HUES64 (cell line): ENCODE measurements around the gene METRNL.
"Not testable (repeated sequence)": the region's sequence is repeated elsewhere in the genome, so short reads cannot be mapped to it uniquely, and the experiment has no call there.

Experiments used
- H3K27ac ChIP-seq: 2 replicates; pipeline ENCODE4 v1.7.0; 2013; ENCODE audit warnings: low read depth, low read length, inconsistent platforms
- H3K27me3 ChIP-seq: 2 replicates; pipeline ENCODE4 v1.6.1; 2013; ENCODE audit warnings: mild to moderate bottlenecking, low read length; ENCODE audit not compliant: insufficient read depth
- H3K36me3 ChIP-seq: 2 replicates; pipeline ENCODE4 v1.6.1; 2013; ENCODE audit warnings: mild to moderate bottlenecking, low read length; ENCODE audit not compliant: insufficient read depth
- H3K4me1 ChIP-seq: 2 replicates; pipeline ENCODE4 v1.6.1; 2013; ENCODE audit warnings: mild to moderate bottlenecking, low read length, moderate library complexity; ENCODE audit not compliant: insufficient read depth
- H3K4me3 ChIP-seq: 2 replicates; pipeline ENCODE4 v1.5.1; 2013; ENCODE audit warnings: mild to moderate bottlenecking, low read length, moderate library complexity
- H3K9ac ChIP-seq: 2 replicates; pipeline ENCODE4 v1.6.1; 2013; ENCODE audit warnings: mild to moderate bottlenecking, low read depth, low read length
- H3K9me3 ChIP-seq: 2 replicates; pipeline ENCODE4 v1.6.1; 2013; ENCODE audit warnings: low read depth, low read length; ENCODE audit not compliant: insufficient read depth
- WGBS: fragments of 150-250, 120-280 bp; methylation state at CpG from one replicate; pipeline ENCODE4 v1.1.7; 2013; ENCODE audit warnings: missing lambda C conversion rate; 5-methylcytosine and 5-hydroxymethylcytosine counted together

The METRNL gene

DNA sequence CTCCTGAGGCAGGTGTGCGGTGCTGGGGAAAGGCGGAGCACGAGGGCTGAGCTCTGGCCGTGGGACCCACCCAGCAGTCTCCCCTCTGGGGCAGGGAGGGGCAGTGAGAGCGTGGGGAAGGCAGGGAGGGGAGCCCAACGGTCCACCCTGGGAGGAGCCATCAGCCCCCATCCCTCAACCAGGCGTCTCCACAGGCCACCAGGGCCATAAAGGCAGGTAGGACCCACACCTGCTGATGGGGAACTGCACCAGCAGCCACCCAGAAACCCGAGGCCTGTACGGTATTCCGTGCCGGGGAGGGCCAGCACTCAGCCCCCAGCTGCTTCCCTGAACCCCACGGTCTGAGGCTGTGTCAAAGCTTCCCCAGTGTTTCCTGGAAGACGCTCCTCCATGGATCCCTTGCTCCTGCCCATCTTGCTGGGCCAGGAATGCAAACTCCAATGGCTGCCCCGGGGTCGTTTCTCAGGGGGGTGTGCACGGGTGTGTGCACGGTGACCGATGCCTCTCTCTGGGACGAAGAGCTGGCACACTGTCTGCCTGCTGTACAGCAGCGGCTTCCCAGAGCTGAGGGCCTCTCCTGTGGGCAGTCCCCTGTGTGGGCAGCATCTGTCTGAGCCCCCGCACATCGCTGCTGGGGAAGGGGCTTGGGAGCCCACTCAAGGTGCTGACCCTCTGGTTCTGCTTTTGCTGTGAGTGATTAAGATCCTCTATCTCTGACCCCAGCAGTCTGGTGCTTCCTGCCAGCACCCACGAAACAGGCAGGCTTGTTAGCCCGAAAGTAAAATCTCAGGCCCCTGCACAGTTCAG is 17.2 kb upstream of the METRNL start:
- Histone ChIP-seq H3K4me3 (no peak overlapping the region), H3K36me3 (no peaks in the 10 kb centered on the region), H3K9me3 (no peaks in the 10 kb centered on the region), H3K9ac (no peak overlapping the region), H3K4me1 (no peaks in the 10 kb centered on the region), H3K27ac (no peak overlapping the region), H3K27me3 (no peaks in the 10 kb centered on the region)
- WGBS: 94% methylated on average over 24 of the region's 24 CpGs

GRCh38 chr17:83062818-83063671 is 16.4 kb upstream of the METRNL start:
- Histone ChIP-seq H3K9me3 (no peaks in the 10 kb centered on the region), H3K9ac (no peak overlapping the region), H3K36me3 (no peaks in the 10 kb centered on the region), H3K27me3 (no peaks in the 10 kb centered on the region), H3K4me1 (no peaks in the 10 kb centered on the region), H3K27ac (no peak overlapping the region), H3K4me3 (no peak overlapping the region)
- WGBS: 95% methylated on average over 30 of the region's 30 CpGs

DNA sequence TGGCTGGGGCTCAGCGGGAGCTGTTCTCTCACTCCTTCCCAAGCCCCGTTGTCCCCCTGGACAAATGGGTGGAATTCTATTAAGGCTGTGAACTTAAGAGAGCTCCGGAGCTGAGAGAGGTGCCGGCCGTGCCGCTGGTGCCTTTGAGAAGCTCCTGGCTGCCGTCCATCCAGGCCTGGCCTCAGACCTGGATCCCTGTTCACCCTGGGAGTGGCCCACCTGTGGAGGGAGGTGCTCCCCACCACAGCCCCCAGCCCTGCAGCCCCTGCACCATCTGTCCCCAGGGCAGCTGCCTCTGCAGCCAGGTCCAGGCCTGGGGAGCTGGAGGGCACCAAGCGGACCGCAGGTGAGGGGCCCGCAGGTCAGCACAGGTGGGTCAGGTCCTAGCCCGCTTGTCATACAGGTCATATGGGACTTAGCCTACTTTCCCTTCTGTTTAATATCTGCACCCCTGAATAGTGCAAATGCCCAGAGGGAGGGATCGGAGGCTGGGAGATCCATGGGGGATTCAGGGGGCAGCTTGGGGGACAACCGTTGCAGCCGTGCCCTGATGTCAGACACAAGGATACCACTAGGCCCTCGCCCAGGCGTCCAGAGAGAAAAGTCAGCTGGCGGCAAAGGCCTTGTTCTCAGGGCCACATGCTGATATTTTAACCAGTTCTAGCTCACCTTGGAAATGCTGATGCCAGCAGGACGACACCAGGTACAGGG is 15.2 kb upstream of the METRNL start:
- no peak overlapping the region for H3K4me3 ChIP-seq
- H3K27ac ChIP-seq: no peak overlapping the region
- no peaks in the 10 kb centered on the region for H3K27me3 ChIP-seq
- no peaks in the 10 kb centered on the region for H3K4me1 ChIP-seq
- no peaks in the 10 kb centered on the region for H3K36me3 ChIP-seq
- no peak overlapping the region for H3K9ac ChIP-seq
- H3K9me3 ChIP-seq: no peaks in the 10 kb centered on the region
- WGBS: 91% methylated on average over 18 of the region's 18 CpGs

GRCh38 chr17:83064732-83065659 is 14.4 kb upstream of the METRNL start:
- Histone ChIP-seq H3K4me3 (no peak overlapping the region), H3K9ac (no peak overlapping the region), H3K27ac (no peak overlapping the region), H3K9me3 (no peaks in the 10 kb centered on the region), H3K36me3 (no peaks in the 10 kb centered on the region), H3K4me1 (no peaks in the 10 kb centered on the region), H3K27me3 (no peaks in the 10 kb centered on the region)
- 95% methylated on average over 37 of the region's 37 CpGs for WGBS

DNA sequence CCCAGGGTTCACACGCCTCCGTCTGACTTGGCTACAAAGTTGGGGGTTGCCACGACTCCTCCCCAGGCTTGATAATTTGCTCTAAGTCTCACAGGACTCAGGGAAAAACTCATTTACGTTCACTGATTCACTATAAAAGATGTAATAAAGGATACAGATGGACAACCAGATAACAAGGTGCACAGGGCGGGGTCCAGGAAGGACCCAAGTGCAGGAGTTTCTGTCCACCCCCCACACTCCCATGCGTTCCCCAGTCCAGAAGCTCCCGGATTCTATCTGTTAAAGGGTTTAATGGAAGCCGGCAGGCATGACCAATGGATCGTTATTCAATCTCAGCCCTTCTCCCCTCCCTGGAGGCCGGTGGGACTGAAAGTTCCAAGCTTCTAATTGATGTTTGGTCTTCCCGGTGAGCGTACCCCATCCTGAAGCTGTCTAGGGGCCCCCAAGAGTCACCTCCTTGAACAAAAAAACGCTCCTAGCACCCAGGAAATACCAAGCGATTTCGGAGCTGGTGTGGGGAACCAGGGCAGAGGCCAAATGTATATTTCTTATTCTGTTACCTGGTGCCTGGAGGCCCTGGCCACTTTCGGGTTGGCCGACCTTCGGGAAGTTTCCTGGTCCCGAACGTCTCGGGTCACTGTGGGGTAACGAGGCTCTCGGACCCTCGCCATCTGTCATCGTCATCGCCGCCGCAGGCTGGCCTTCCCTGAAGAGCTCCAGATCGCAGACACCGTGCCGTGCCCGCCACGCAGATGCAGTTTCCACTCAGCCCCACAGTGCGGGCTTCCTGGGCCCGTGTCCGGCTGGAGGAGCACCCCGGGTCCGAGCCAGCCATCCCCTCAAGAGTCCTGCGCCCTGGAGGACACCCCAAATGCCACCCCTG is 13.5 kb upstream of the METRNL start:
- WGBS: 93% methylated on average over 39 of the region's 39 CpGs
- Histone ChIP-seq H3K4me3 (no peak overlapping the region), H3K36me3 (no peaks in the 10 kb centered on the region), H3K27ac (no peak overlapping the region), H3K9me3 (no peaks in the 10 kb centered on the region), H3K9ac (no peak overlapping the region), H3K4me1 (no peaks in the 10 kb centered on the region), H3K27me3 (no peaks in the 10 kb centered on the region)

GRCh38 chr17:83066543-83066890 is 12.9 kb upstream of the METRNL start:
- 89% methylated on average over 17 of the region's 19 CpGs for WGBS
- not testable (repeated sequence) for H3K27ac ChIP-seq, H3K4me1 ChIP-seq, H3K27me3 ChIP-seq, H3K4me3 ChIP-seq, H3K9me3 ChIP-seq, H3K36me3 ChIP-seq, H3K9ac ChIP-seq

DNA sequence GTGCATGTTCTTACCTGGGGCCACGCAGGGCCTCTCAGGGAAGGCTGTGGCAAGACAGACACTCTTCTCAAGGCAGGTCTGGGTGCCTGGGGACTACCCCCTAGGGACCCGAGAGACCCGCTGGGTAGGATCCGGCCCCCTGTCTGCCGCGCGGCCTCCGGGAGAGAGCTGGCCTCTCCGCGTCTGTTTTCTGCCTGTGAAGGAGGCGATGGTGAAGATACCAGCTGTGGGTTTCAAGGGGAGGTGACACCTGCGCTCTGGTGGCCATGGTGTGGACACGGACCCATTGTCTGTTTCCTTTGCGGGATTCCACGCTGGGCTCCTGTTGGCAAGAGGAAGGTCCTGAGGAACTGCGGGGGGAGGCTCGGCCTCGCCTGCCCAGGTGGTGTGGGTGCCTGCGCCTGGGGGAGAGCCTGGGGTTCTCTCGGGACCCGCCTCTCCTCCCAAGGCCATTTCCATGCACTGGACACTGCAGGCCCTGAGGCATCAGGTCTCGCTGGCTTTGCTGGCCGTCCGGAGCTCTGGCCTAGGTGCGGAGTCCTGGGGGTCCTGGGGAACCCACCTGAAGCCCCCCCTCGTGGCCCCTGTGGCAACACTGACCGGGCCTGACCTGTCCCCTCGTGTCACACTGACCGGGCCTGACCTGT is 12.2 kb upstream of the METRNL start:
- Histone ChIP-seq H3K36me3 (no peaks in the 10 kb centered on the region), H3K9ac (no peak overlapping the region), H3K4me3 (no peak overlapping the region), H3K9me3 (no peaks in the 10 kb centered on the region), H3K27me3 (no peaks in the 10 kb centered on the region), H3K4me1 (no peaks in the 10 kb centered on the region), H3K27ac (no peak overlapping the region)
- 93% methylated on average over 29 of the region's 29 CpGs for WGBS

GRCh38 chr17:83067718-83068261 is 11.6 kb upstream of the METRNL start:
- H3K9me3 ChIP-seq: no peaks in the 10 kb centered on the region
- WGBS: 84% methylated on average over 27 of the region's 29 CpGs
- H3K36me3 ChIP-seq: no peaks in the 10 kb centered on the region
- H3K4me1 ChIP-seq: no peaks in the 10 kb centered on the region
- H3K4me3 ChIP-seq: no peak overlapping the region
- H3K27ac ChIP-seq: no peak overlapping the region
- no peaks in the 10 kb centered on the region for H3K27me3 ChIP-seq
- H3K9ac ChIP-seq: no peak overlapping the region

GRCh38 chr17:83068641-83069570 is 10.5 kb upstream of the METRNL start:
- no peaks in the 10 kb centered on the region for H3K27me3 ChIP-seq
- no peaks in the 10 kb centered on the region for H3K4me1 ChIP-seq
- H3K9me3 ChIP-seq: no peaks in the 10 kb centered on the region
- 92% methylated on average over 54 of the region's 58 CpGs for WGBS
- no peaks in the 10 kb centered on the region for H3K36me3 ChIP-seq
- no peak overlapping the region for H3K27ac ChIP-seq
- no peak overlapping the region for H3K4me3 ChIP-seq
- no peak overlapping the region for H3K9ac ChIP-seq
